Fibroblast of villous mesenchyme (primary cell): Measurements from ENCODE around the gene ZFP62. TPM values are rescaled to one million over a fixed set of nuclear protein-coding genes. Genes with fewer than 3 reads are reported as not detected.

Source experiments
- DNase-seq: peaks from one replicate; pipeline ENCODE4 v3.0.0-alpha.2; 2010; ENCODE audit warnings: low read depth
- H3K4me3 ChIP-seq: 2 replicates; pipeline ENCODE4 v1.5.1; 2011; ENCODE audit warnings: low read depth, mild to moderate bottlenecking, low read length
- CTCF ChIP-seq: IDR thresholded peaks from 2 replicates; pipeline ENCODE4 v1.5.1; 2012; ENCODE audit warnings: low read depth, mild to moderate bottlenecking, low read length; ENCODE audit not compliant: insufficient read depth
- total RNA-seq: library from RNA; depleted of rRNA; stranded (reverse); fragments of >200 nt; gene quantifications from 2 replicates; pipeline ENCODE4 v1.2.3, GENCODE V29; 2012

The ZFP62 gene
- total RNA-seq, 1 donor: 12.5 TPM

GRCh38 chr5:180874804-180875582, 13.9 kb upstream of the ZFP62 start:
- DNase-seq: no peak
- no peak for TF ChIP-seq CTCF
- no peak overlapping the region for H3K4me3 ChIP-seq

GRCh38 chr5:180873615-180874520, 12.8 kb upstream of the ZFP62 start:
- peak; percentile 38 for DNase-seq
- TF ChIP-seq CTCF: no peak
- no peak overlapping the region for H3K4me3 ChIP-seq

- no peak overlapping the region for H3K4me3 ChIP-seq
- DNase-seq: no peak
- no peak for TF ChIP-seq CTCF
Measured at GRCh38 chr5:180872419-180872818, 11.3 kb upstream of the ZFP62 start.

GRCh38 chr5:180870276-180871068, 9.4 kb upstream of the ZFP62 start:
- no peak for DNase-seq
- TF ChIP-seq CTCF: no peak
- no peak overlapping the region for H3K4me3 ChIP-seq

- no peak overlapping the region for H3K4me3 ChIP-seq
- TF ChIP-seq CTCF: no peak
- DNase-seq: no peak
Measured at GRCh38 chr5:180869587-180869986, 8.5 kb upstream of the ZFP62 start.

GRCh38 chr5:180868960-180869359, 7.9 kb upstream of the ZFP62 start:
- peak; percentile 90 for TF ChIP-seq CTCF
- peak; percentile 75 for DNase-seq
- no peak overlapping the region for H3K4me3 ChIP-seq
